NCI-H460 (cell line): ENCODE results near the gene KTN1. TPM values are rescaled to one million over a fixed set of nuclear protein-coding genes. Genes with fewer than 3 reads are reported as not detected.

ENCODE experiments used
- DNase-seq: peaks from one replicate; pipeline ENCODE4 v3.0.0-alpha.2; 2016; ENCODE audit warnings: low read depth; ENCODE audit errors: extremely low read depth
- total RNA-seq: library from RNA; depleted of rRNA; stranded (reverse); fragments of >200 nt; shearing (Covaris generic); gene quantifications from 2 replicates; pipeline ENCODE4 v1.2.3, GENCODE V29; 2014

Gene KTN1
- total RNA-seq, 1 experiment from 2014 or later: 202 TPM

DNA sequence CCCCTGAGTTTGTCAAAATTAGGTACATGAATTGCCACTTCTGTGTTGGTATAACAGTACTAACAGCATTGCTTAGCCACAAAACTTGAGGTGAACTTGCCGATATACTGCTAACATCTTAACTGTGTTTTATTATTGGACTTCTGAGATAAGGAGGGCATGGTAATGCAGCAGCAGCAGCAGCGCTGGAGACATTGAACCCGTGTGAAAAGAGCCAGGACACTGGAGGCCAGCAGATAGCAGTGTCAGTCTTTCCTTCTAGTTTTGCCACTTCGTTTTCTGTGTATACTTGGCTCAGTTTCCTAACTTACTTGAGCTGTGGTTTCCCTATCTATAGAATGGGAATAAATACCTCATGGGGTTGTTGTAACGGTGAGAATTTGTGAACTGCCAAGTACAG is 82.7 kb downstream of the KTN1 start:
- no peak for DNase-seq

DNA sequence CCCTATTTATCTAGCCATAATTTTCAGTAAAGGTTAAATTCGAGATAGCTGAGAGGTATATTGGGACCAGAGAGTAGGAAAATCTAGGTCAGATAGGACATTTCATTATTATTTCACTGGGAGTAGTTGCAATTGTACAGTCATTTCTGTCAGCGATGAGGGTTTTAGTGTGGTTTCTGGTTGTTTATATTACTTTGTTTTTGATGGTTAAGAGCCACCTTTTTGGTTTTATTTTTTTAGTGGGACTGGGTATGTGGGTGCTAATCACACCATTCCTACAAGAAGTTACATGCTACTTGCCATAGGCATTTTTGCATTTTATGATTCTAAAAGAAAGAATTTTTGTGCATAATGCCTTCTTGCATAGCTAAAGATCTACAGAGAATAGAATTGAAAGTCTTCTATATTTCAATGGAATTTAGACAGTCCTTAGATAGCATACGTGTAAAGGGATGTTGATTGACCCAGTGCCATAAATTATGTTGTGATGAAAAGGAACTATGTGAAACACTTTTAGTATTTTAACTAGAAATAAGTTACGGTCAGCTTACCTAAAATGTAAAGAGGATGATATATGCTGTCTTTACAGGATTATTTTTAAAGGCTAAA is 85.2 kb downstream of the KTN1 start:
- no peak for DNase-seq

DNA sequence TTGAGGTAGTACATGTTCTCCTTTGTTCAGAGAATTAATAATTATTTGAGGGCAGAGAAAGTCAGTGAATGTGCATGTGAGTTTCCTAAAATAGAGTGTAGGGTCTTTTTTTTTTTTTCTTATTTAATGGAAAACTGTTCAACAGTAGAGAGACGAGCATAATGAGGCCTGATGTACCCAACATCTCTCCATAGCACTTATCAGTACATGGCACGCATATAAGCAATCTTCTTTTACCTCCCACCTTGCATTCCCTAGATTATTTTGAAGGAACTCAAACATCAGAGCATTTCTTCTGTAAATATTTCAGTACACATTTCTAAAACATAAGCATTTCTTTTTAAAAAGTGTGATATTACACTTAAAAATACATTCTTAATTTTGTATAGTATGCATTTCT is 87.8 kb downstream of the KTN1 start:
- no peak for DNase-seq

DNA sequence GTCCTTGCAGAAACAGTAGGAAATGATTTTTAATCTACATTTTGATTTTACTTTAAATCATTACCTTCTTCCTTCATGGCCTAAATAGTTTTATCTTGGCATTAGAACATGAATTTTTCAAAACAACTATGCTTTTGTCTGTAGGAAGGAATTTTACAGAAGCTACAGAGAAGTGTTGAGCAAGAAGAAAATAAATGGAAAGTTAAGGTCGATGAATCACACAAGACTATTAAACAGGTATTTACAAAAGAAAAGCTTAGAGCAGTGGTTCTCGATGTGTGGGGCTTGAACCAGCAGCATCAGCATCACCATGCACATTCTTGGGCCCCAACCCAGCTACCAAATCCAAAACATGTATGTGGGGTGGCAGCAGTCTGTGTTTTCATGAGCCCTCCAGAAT is 91.6 kb downstream of the KTN1 start:
- DNase-seq: no peak

DNA sequence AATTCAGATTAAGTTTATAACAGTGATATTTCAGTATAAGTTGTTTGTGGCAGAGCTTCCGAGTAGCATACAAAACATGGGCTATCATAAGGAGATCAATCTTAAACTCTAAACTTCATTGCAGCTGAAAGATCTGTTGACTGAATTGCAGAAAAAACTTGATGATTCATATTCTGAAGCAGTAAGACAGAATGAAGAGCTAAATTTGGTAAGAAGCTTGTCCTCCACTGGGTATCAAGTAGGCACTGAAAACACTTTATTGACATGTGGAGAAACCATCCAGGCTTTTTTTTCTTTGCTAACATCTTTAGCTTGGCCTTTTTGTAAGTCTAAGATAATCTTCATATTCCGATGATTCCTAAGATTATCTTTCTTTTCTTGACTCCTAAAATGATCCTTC is 93.0 kb downstream of the KTN1 start:
- DNase-seq: no peak

DNA sequence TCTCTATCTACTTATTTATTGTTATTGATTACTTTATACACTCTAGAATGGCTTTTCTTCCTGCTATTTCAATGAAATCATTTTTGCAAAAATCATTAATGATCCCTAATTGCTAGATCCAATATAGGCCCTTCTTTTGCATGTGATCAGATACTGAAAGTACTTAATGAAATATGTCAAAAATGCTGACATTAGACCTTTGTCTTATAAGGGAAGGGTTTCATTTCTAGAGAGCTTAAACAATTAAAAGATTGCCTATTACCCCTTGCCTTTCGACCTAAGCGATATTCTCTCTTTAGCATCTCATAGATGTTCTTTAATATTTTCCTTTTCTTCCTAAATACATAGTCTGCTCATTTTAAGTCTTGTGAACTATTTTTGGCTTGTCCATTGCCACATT is 101.1 kb downstream of the KTN1 start:
- DNase-seq: no peak

DNA sequence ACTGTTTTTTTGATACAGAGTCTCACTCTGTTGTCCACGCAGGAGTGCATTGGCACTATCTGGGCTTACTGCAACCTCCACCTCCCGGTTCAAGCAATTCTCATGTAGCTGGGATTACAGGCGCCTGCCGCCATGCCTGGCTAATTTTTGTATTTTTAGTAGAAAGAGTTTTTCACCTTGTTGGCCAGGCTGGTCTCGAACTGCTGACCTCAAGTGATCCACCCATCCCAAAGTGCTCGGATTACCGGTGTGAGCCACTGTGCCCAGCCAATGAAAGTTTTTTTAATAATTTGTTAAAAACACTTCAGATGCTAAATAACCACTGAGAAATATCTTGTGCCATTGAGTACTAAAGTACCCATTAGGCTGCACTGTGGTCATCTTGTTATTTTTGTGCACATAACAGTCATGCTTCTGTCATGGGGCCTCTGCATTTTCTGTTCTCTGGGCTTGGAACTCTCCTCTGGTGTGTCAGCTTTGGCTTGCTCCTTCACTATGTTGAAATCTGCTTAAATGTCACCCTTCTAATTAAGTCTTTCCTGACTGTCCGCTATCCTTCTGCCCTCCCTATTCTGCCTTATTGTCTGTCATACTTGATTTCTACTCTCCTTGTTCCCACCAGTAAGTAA is 105.1 kb downstream of the KTN1 start:
- DNase-seq: no peak

DNA sequence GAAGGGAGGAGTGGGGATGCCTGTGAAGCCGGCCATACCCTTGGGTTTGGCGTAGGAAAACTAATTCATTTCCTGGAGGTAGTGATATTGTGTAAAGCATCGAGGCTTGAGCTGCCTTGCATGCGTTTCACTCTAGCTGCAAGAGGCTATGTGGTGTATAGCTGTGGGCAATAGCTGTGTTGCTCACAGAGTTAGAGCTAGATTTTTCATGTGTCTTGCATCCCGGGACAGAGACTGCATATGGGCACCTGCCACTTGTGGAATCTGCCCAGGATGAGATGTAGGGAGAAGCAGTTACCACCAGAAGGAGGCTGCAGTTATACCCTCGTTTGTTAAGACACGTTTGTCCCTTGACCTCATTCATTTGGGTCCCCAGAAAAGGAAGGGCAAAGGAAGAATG is 106.7 kb downstream of the KTN1 start:
- DNase-seq: no peak

DNA sequence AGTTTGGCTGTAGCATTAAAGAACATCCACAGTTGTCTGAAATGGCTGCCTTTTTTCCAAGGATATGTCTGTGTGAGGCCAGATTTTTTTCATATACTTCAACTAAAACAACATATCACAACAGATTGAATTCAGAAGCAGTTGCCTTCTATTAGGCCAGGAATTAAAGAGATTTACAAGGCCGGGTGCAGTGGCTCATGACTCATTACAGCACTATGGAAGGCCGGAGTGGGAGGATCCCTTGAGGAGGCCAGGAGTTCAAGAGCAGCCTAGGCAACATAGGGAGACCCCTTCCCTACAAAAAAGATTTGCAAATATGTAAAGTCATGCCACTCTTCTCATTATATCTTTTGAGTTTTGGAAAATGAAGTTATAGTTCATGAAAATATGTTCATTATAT is 108.6 kb downstream of the KTN1 start:
- DNase-seq: no peak

DNA sequence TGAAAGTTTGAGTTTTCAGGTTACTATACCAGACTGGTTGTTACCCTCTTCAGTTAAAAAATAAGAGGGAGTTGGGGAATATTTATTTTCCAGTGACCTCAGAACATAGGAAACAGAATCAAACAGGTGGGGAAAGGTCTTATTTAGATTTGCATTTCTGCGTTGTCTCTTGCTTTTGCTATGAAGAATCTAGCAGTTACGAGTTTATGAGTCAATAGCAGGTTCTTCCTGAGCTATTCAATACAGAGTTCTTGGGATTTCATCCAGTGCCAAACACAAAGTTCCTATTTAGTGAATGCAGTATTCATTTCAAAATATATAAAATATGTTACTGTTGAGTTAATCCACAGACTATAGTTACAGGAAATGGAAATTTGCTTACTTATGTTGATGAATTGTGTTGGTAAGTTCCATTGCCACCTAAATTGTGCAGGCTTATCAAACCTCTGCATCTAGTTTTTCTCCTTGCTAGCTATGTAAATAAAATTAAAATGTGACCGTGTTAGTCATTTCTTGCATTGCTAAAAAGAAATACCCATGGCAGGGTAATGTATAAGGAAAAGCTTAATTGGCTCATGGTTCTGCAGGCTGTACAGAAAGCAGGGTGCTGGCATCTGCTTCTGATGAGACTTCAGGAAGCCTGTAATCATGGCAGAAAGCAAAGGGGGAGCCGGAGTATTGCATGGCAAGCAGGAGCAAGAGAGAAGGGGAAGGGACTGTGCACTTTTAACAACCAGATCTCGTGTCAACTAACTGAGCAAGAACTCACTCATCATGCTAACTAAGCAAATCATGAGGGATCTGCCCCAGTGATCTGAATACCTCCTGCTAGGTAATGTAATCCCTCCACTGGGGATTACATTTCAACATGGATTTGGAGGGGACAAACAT is 110.2 kb downstream of the KTN1 start:
- no peak for DNase-seq

DNA sequence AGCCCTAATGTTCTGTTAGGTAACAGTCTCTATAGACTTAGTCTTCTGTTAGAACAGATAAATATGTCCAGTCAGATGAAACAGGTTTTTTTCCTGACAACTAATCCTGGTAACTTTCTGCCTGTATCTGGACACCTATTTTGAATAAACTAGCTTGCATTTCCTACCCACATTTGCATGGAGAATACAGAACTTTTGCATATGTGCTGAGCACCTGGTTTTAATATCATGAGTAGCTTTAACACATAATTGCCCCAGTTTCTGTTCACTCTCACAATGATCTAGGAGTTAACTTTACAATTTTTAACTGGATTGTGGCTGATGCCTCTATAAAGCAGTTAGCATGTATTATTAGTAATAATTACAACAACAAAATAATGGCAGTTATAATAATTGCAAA is 111.7 kb downstream of the KTN1 start:
- no peak for DNase-seq

DNA sequence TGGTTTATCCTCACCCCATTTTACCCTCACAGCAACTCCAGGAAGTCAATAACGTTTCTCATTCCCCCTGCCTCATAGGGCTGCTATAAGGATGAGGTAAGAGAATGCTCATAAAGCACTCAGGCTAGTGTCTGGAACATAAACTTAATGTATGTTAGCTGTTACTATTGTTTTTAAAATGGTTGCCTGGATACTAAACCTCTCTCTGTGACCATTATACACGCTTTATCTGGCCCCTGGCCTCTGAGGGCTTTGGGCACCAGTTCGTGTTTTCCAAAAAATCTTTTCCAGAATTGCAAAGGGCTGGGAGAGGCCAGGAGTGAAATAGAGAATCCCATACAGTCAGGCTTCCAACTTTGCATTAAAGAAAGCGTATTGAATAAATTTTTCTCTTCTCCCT is 113.9 kb downstream of the KTN1 start:
- no peak for DNase-seq

DNA sequence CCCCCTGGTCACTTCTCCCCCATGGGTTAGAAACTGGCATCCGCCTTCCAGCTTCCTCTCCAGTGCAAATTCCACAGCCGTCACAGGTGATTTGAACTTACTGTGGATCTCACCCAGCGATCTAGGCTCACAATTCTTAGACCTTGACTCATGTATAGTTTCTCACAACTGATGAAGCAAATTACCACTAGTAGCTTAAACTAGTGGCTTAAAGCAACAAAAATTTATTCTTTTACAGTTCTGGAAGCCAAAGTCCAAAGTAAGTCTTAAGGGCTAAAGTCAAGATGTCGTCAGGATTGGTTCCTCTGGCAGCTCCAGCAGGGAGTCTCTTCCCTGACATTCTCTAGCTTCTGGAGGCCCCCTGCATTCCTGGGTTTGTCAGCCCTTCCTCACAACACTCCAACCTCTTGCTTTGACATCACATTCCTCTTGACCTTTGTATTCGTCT is 117.4 kb downstream of the KTN1 start:
- DNase-seq: no peak

DNA sequence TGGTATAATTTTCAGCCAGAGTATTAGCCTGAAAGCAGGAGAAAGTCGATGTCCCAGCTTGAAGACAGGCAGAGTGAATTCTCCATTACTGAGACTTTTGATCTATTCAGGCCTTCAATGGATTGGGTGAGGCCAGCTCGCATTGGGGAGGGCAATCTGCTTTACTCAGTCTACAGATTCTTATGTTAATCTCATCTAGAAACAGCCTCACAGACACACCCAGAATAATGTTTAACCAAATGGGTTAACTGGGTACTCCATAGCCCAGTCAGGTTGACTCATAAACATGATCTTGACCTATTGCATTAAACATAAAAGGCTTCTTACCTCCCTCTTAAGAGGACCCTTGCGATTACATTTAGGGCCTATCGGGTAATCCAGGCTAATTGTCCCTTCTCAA is 118.0 kb downstream of the KTN1 start:
- no peak for DNase-seq

DNA sequence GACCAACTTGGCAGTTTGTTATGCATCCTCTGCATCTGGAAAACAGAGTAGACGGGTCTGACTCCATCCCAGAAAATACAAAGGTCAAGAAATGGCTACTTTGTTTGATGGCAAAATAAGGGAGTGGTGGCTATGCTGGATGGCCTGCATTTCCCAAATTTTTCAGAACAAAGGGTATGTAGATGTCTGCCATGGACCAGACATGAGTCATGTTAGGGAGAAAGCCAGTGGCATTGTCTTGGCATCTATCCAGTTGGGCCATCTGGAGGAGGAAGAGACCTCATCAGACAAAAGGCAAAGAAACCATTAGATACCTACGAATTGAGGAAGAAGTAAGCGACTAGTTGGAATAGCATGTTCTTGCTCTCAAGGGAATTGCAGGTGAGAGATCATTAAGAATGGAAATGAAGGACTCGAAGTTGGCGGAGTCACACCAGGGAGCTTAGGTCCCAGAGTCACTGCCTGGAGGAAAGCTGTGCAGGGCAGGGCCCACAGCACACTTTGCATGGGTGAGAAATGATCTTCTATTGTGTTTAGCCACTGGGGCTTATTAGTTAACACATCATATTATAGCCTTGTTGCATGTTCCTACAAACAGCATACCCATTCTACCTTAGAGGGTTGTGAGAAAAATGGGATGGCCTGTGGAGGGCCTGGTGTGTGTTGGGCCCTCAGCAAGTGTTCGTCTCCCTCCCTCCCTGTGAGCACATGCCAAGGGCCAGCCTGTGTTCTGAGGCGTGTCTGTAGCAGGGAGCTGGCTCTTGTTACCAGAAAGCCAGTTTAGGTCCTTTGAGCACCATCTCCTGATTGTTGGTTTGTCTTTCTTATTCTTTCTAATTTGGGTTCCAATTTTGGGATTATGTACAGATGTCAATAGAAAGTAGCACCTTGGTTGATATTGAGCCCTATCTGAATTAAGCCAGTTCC is 119.4 kb downstream of the KTN1 start:
- DNase-seq: no peak

DNA sequence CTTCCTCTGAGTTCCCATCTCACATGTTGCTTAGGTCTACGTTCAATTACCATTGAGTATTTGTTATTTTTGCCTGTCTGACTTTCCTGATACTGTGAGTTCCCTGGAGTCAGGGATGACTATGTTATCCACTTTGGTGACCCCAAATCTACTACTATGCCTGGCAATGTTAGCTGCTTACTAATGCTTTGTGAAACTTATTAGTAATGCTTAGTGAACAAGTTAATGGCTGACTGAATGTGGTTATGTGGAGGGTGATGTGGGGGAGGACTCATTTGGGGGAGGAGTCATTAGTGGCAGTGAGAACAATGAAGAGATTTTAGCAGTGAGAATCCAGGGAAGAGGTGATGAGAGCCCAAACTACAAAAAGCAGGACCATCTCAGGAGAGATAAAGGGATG is 121.6 kb downstream of the KTN1 start:
- no peak for DNase-seq

DNA sequence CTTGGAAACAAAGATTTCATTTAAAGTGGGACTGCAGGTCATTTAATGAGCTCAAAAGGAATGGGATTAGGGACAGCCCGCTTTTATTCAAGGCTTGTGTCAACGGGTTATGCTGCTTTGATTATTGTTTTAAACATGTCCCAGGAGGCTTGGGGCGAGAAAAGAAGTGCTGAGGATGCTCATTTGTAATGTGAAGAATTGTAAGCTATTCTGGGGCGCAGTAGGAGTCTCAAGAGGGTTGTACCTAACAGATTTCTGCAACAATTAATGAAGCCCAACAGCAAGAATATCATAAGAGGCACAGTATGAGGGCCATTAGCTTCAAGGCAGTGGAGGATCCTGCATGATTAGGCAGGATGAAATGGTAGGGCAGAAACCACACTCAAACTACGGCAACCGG is 122.5 kb downstream of the KTN1 start:
- DNase-seq: no peak

DNA sequence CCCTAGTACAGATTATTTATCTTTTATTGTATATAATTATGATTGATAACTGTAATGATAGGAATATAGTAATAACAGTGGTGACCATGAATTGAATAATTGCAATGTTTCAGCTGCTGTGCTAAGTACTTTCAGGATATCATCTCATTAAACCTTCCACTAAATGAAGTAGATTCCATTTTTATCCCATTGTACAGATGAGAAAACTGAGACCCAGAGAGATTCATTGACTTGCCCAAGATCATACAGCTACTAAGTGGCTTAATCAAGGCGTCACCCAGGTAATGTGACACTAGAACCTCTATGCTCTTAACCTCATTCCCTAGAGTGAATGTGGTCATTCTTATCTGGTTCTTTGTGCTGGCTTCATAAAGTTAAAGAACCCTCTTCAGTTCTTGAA is 124.6 kb downstream of the KTN1 start:
- DNase-seq: no peak

DNA sequence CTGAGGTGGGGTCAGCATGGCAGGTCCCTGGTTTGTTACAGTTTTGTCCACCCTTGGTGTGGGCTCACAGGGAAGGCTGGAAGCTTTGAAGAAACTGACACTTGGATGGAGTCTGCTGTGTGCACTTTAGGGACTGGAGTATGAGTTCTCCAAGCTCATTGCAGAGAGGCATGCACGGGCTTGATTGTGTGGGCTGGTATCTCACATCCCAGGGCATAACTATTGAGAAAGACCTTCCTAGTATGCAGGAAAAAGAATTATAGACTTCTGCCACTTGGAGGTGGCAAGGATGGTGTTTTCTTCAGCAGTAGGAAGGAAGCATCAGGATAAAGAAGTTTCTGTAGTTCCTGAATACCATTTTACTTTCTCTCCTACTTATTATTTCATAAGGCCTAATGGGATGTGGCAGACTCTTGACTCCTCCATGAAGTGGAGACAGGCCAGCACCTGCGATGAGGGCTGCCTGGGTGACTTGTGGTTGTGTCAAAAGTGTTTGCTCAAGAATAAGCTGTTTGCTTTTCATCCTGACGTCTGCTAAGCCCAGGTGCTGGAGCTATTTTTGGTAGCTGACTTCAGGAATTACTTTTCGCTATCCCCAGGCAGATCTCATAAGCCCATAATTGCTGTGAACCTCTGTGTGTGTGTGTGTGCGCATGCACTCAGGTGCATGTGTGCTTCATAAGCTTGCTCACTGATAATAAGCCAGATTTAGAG is 125.8 kb downstream of the KTN1 start:
- no peak for DNase-seq

DNA sequence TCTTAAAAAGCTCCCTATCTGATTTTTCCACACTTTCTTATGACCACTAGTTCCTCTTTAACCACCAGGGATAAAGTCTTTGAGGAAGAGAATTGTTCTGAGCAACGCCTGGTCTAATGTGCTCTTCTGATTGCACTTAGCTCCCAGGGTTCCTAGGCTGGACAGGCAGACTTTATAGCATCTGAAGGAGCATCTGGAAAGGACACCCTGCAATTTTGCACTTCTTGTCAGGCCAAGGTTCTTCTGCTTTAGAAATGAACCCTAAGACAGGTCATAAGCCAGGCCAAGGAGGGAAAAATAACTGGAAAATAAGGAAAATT is 126.3 kb downstream of the KTN1 start:
- no peak for DNase-seq
